Panc1 (cell line): ENCODE results near the gene B3GNT3. TPM values are rescaled to one million over a fixed set of nuclear protein-coding genes. Genes with fewer than 3 reads are reported as not detected.

Source experiments
- ATAC-seq: fragments of 200-7000 bp; cut with Tn5 transposase; 2 replicates; pipeline ENCODE4 v1.9.1; 2020; ENCODE audit warnings: mild to moderate bottlenecking, moderate library complexity
- BruUV-seq: library from RNA; stranded (reverse); fragments of 400-500 nt; replicated peaks from 2 replicates; lab custom pipeline; 2021; lab: Mats Ljungman, UMichigan
- CTCF ChIA-PET: fragments of 300-600 bp; sonication (Branson Sonifier 250); formaldehyde crosslinking; loops from one replicate; lab custom pipeline; 2022; ENCODE audit warnings: antibody characterized with exemption; lab: Charles Lee
- POLR2A ChIA-PET: fragments of 300-600 bp; sonication (Branson Sonifier 250); formaldehyde crosslinking; loops from one replicate; lab custom pipeline; 2022; ENCODE audit warnings: antibody characterized with exemption; lab: Charles Lee
- DNase-seq: peaks from one replicate; pipeline ENCODE4 v3.0.0-alpha.2; 2010; ENCODE audit warnings: low read depth, low spot score
- H3K27ac ChIP-seq: 2 replicates; pipeline ENCODE4 v1.5.1; 2011; ENCODE audit warnings: mild to moderate bottlenecking, low read length, inconsistent platforms
- H3K27me3 ChIP-seq: fragments of 200-500 bp; sonication (Bioruptor generic); 2 replicates; pipeline ENCODE4 v1.6.0; 2014; ENCODE audit warnings: low read length, inconsistent platforms; ENCODE audit not compliant: control insufficient read depth, insufficient read depth
- H3K36me3 ChIP-seq: fragments of 200-500 bp; sonication (Bioruptor generic); 2 replicates; pipeline ENCODE4 v1.5.1; 2014; ENCODE audit warnings: inconsistent platforms, mild to moderate bottlenecking, low read length, moderate library complexity; ENCODE audit not compliant: control insufficient read depth, insufficient read depth
- H3K4me1 ChIP-seq: 2 replicates; pipeline ENCODE4 v1.5.1; 2011; ENCODE audit warnings: inconsistent platforms, mild to moderate bottlenecking, low read length, moderate library complexity; ENCODE audit not compliant: control insufficient read depth, insufficient read depth
- H3K4me3 ChIP-seq, 2 experiments: 2 replicates each; pipeline ENCODE4 v1.5.1; 2011 to 2012; ENCODE audit warnings: low read depth in 2 of 2, low read length in 2 of 2, mild to moderate bottlenecking in 2 of 2, inconsistent platforms in 1 of 2, moderate library complexity in 1 of 2
- H3K9me3 ChIP-seq: fragments of 200-500 bp; sonication (Bioruptor generic); 2 replicates; pipeline ENCODE4 v1.5.1; 2014; ENCODE audit warnings: low read depth, mild to moderate bottlenecking, inconsistent platforms, low read length, moderate library complexity; ENCODE audit not compliant: control insufficient read depth, insufficient read depth
- CTCF ChIP-seq: fragments of 450-650 bp; IDR thresholded peaks from 2 replicates; pipeline ENCODE4 v1.5.1; 2017; ENCODE audit warnings: mild to moderate bottlenecking
- POLR2AphosphoS5 ChIP-seq: IDR thresholded peaks from 2 replicates; pipeline ENCODE4 v1.6.1; 2012; ENCODE audit warnings: mild to moderate bottlenecking, low read depth, low read length, moderate library complexity
- SIN3A ChIP-seq: IDR thresholded peaks from 2 replicates; pipeline ENCODE4 v1.6.1; 2012; ENCODE audit warnings: low read depth, mild to moderate bottlenecking, low read length, moderate library complexity, borderline replicate concordance; ENCODE audit not compliant: insufficient read depth
- TCF7L2 ChIP-seq: IDR thresholded peaks from 2 replicates; pipeline ENCODE4 v1.6.1; 2011; ENCODE audit warnings: mild to moderate bottlenecking, low read depth, low read length, inconsistent platforms
- in situ Hi-C: cut with HindIII; loops from 2 replicates; pipeline ENCODE4 v1.10.0; 2016; ENCODE audit warnings: low sequenced_read_pairs, low pct_unique_long_range_greater_than_20kb
- intact Hi-C: fragments of 100-400 bp; cut with micrococcal nuclease; formaldehyde crosslinking; loops from one replicate; pipeline ENCODE4 v1.10.0; 2022; ENCODE audit not compliant: unreplicated experiment
- total RNA-seq: library from RNA; stranded (reverse); gene quantifications from one replicate; pipeline ENCODE4 v1.2.1, GENCODE V29; 2021; ENCODE audit not compliant: unreplicated experiment
- TF ChIP-seq, protein P1 (sequence below), 2 experiments: IDR thresholded peaks; 2 replicates each; pipeline ENCODE4 v1.6.1; 2011 to 2012; ENCODE audit warnings: low read depth in 2 of 2, control low read depth in 1 of 2, low read length in 1 of 2, mild to moderate bottlenecking in 1 of 2, moderate library complexity in 1 of 2; ENCODE audit not compliant: insufficient read depth in 1 of 2

Gene B3GNT3
- total RNA-seq, 1 experiment from 2014 or later = 0.67 TPM

GRCh38 chr19:17843908-17844490, 49.1 kb downstream of the B3GNT3 start:
- H3K4me3 ChIP-seq = no peak overlapping the region
- ATAC-seq (no peak), DNase-seq (no peak)
- in situ Hi-C loops (no loop called here), intact Hi-C loops (no loop called here)
- H3K36me3 ChIP-seq = no peaks in the 10 kb centered on the region
- CTCF ChIA-PET = no interaction called here
- H3K9me3 ChIP-seq = no peaks in the 10 kb centered on the region
- TF ChIP-seq POLR2AphosphoS5 (no peak), SIN3A (no peak), CTCF (no peak), TCF7L2 (no peak)
- TF ChIP-seq, protein P1, sequence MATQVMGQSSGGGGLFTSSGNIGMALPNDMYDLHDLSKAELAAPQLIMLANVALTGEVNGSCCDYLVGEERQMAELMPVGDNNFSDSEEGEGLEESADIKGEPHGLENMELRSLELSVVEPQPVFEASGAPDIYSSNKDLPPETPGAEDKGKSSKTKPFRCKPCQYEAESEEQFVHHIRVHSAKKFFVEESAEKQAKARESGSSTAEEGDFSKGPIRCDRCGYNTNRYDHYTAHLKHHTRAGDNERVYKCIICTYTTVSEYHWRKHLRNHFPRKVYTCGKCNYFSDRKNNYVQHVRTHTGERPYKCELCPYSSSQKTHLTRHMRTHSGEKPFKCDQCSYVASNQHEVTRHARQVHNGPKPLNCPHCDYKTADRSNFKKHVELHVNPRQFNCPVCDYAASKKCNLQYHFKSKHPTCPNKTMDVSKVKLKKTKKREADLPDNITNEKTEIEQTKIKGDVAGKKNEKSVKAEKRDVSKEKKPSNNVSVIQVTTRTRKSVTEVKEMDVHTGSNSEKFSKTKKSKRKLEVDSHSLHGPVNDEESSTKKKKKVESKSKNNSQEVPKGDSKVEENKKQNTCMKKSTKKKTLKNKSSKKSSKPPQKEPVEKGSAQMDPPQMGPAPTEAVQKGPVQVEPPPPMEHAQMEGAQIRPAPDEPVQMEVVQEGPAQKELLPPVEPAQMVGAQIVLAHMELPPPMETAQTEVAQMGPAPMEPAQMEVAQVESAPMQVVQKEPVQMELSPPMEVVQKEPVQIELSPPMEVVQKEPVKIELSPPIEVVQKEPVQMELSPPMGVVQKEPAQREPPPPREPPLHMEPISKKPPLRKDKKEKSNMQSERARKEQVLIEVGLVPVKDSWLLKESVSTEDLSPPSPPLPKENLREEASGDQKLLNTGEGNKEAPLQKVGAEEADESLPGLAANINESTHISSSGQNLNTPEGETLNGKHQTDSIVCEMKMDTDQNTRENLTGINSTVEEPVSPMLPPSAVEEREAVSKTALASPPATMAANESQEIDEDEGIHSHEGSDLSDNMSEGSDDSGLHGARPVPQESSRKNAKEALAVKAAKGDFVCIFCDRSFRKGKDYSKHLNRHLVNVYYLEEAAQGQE (IDR thresholded peaks at IDR 0.05; ENCODE audit: insufficient read depth in 1 of 2, low read depth in 2 of 2, low read length in 1 of 2) = no peak
- no peaks in the 10 kb centered on the region for H3K27me3 ChIP-seq
- H3K27ac ChIP-seq = no peak overlapping the region
- BruUV-seq = no TSS peak
- H3K4me1 ChIP-seq = no peaks in the 10 kb centered on the region
- POLR2A ChIA-PET = no interaction called here

DNA sequence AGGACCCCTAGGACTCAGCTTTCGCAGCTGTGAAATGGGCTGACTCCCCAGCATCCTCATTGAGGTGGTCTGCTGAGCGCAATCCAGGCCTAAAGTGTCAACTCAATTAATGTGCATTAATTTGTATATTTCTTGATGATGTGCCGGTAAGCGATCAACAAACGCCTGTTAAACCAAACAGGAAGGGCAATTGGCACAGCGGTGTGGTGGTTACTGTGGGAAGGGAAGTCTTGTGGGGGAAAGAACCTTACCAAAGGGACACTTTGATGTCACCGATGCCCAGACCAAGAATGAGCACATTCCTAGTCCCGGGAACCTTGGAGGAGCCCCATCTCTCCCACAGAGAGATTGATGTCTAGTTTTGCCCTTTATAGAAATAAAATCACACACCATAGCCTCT, 51.2 kb downstream of the B3GNT3 start:
- no peak for DNase-seq
- CTCF ChIA-PET = no interaction called here
- POLR2A ChIA-PET = no interaction called here
- intact Hi-C loops (no loop called here), in situ Hi-C loops (no loop called here)
- no peak for TF ChIP-seq POLR2AphosphoS5
- TF ChIP-seq, protein P1 (IDR thresholded peaks at IDR 0.05; ENCODE audit: insufficient read depth in 1 of 2, low read depth in 2 of 2, low read length in 1 of 2) = no peak
- TF ChIP-seq TCF7L2 = no peak
- TF ChIP-seq CTCF = no peak
- no peak for TF ChIP-seq SIN3A
- Histone ChIP-seq H3K4me3 (no peak overlapping the region), H3K9me3 (no peaks in the 10 kb centered on the region), H3K36me3 (no peaks in the 10 kb centered on the region), H3K4me1 (peaks cover 4% of the 10 kb centered on the region; the same call in 1 of the 2 replicates), H3K27me3 (no peaks in the 10 kb centered on the region), H3K27ac (no peak overlapping the region)
- BruUV-seq = no TSS peak
- no peak for ATAC-seq
